ENCODE results near the gene WDR88.
"Not testable (repeated sequence)": the region's sequence is repeated elsewhere in the genome, so short reads cannot be mapped to it uniquely, and the experiment has no call there.

WDR88 gene

GRCh38 chr19:33215438-33216197 is 83.7 kb downstream of the WDR88 start:
- Histone ChIP-seq H3K36me3 (ENCODE audit: control insufficient read depth, insufficient read depth, low read length) (no peaks in the 10 kb centered on the region), H3K27me3 (ENCODE audit: control insufficient read depth, insufficient read depth, low read length) (peaks cover 8% of the 10 kb centered on the region), H3K27ac (ENCODE audit: low read depth, low read length) (no peak overlapping the region), H3K9ac (ENCODE audit: low read length) (no peak overlapping the region), H3K4me3 (ENCODE audit: low read length) (no peak overlapping the region), H3K4me1 (ENCODE audit: control insufficient read depth, insufficient read depth, low read length) (no peaks in the 10 kb centered on the region)

- Histone ChIP-seq H3K4me1 (ENCODE audit: control insufficient read depth, insufficient read depth, low read length) (no peaks in the 10 kb centered on the region), H3K36me3 (ENCODE audit: control insufficient read depth, insufficient read depth, low read length) (no peaks in the 10 kb centered on the region), H3K9ac (ENCODE audit: low read length) (no peak overlapping the region), H3K27ac (ENCODE audit: low read depth, low read length) (no peak overlapping the region), H3K4me3 (ENCODE audit: low read length) (no peak overlapping the region), H3K27me3 (ENCODE audit: control insufficient read depth, insufficient read depth, low read length) (peaks cover 8% of the 10 kb centered on the region)
These were observed 84.4 kb downstream of the WDR88 start for GRCh38 chr19:33216198-33216830.

GRCh38 chr19:33217881-33218280 is 86.0 kb downstream of the WDR88 start:
- no peaks in the 10 kb centered on the region for H3K4me1 ChIP-seq (ENCODE audit: control insufficient read depth, insufficient read depth, low read length)
- no peak overlapping the region for H3K4me3 ChIP-seq (ENCODE audit: low read length)
- H3K9ac ChIP-seq (ENCODE audit: low read length) = no peak overlapping the region
- no peak overlapping the region for H3K27ac ChIP-seq (ENCODE audit: low read depth, low read length)
- peaks cover 8% of the 10 kb centered on the region for H3K27me3 ChIP-seq (ENCODE audit: control insufficient read depth, insufficient read depth, low read length)
- no peaks in the 10 kb centered on the region for H3K36me3 ChIP-seq (ENCODE audit: control insufficient read depth, insufficient read depth, low read length)

GRCh38 chr19:33219261-33219815 is 87.4 kb downstream of the WDR88 start:
- H3K36me3 ChIP-seq (ENCODE audit: control insufficient read depth, insufficient read depth, low read length) = no peaks in the 10 kb centered on the region
- H3K4me1 ChIP-seq (ENCODE audit: control insufficient read depth, insufficient read depth, low read length) = no peaks in the 10 kb centered on the region
- no peak overlapping the region for H3K4me3 ChIP-seq (ENCODE audit: low read length)
- no peak overlapping the region for H3K27ac ChIP-seq (ENCODE audit: low read depth, low read length)
- H3K9ac ChIP-seq (ENCODE audit: low read length) = no peak overlapping the region
- H3K27me3 ChIP-seq (ENCODE audit: control insufficient read depth, insufficient read depth, low read length) = peaks cover 15% of the 10 kb centered on the region

- Histone ChIP-seq H3K27ac (ENCODE audit: low read depth, low read length) (no peak overlapping the region), H3K4me3 (ENCODE audit: low read length) (no peak overlapping the region), H3K36me3 (ENCODE audit: control insufficient read depth, insufficient read depth, low read length) (no peaks in the 10 kb centered on the region), H3K4me1 (ENCODE audit: control insufficient read depth, insufficient read depth, low read length) (no peaks in the 10 kb centered on the region), H3K27me3 (ENCODE audit: control insufficient read depth, insufficient read depth, low read length) (peaks cover 23% of the 10 kb centered on the region), H3K9ac (ENCODE audit: low read length) (no peak overlapping the region)
These were observed 88.2 kb downstream of the WDR88 start for GRCh38 chr19:33220115-33220514.

- H3K27me3 ChIP-seq (ENCODE audit: control insufficient read depth, insufficient read depth, low read length) = peaks cover 27% of the 10 kb centered on the region
These were observed 88.8 kb downstream of the WDR88 start for GRCh38 chr19:33220735-33221134.

GRCh38 chr19:33221638-33222037 is 89.7 kb downstream of the WDR88 start:
- Histone ChIP-seq H3K36me3 (ENCODE audit: control insufficient read depth, insufficient read depth, low read length) (no peaks in the 10 kb centered on the region), H3K4me1 (ENCODE audit: control insufficient read depth, insufficient read depth, low read length) (no peaks in the 10 kb centered on the region), H3K27ac (ENCODE audit: low read depth, low read length) (no peak overlapping the region), H3K4me3 (ENCODE audit: low read length) (no peak overlapping the region), H3K9ac (ENCODE audit: low read length) (no peak overlapping the region), H3K27me3 (ENCODE audit: control insufficient read depth, insufficient read depth, low read length) (peaks cover 35% of the 10 kb centered on the region)

More at GRCh38 chr19:33220735-33221134, 88.8 kb downstream of the WDR88 start:
- no peaks in the 10 kb centered on the region for H3K36me3 ChIP-seq (ENCODE audit: control insufficient read depth, insufficient read depth, low read length)
- H3K4me3 ChIP-seq (ENCODE audit: low read length) = no peak overlapping the region
- H3K27ac ChIP-seq (ENCODE audit: low read depth, low read length) = no peak overlapping the region
- no peaks in the 10 kb centered on the region for H3K4me1 ChIP-seq (ENCODE audit: control insufficient read depth, insufficient read depth, low read length)
- no peak overlapping the region for H3K9ac ChIP-seq (ENCODE audit: low read length)

GRCh38 chr19:33222255-33222654 is 90.3 kb downstream of the WDR88 start:
- H3K4me3 ChIP-seq (ENCODE audit: low read length); H3K27ac ChIP-seq (ENCODE audit: low read depth, low read length); H3K4me1 ChIP-seq (ENCODE audit: control insufficient read depth, insufficient read depth, low read length); H3K36me3 ChIP-seq (ENCODE audit: control insufficient read depth, insufficient read depth, low read length); H3K9ac ChIP-seq (ENCODE audit: low read length): not testable (repeated sequence)
- H3K27me3 ChIP-seq (ENCODE audit: control insufficient read depth, insufficient read depth, low read length) = peaks cover 35% of the 10 kb centered on the region

GRCh38 chr19:33224694-33225457 is 93.0 kb downstream of the WDR88 start:
- Histone ChIP-seq H3K36me3 (ENCODE audit: control insufficient read depth, insufficient read depth, low read length) (no peaks in the 10 kb centered on the region), H3K4me1 (ENCODE audit: control insufficient read depth, insufficient read depth, low read length) (no peaks in the 10 kb centered on the region), H3K27me3 (ENCODE audit: control insufficient read depth, insufficient read depth, low read length) (peaks cover 34% of the 10 kb centered on the region), H3K9ac (ENCODE audit: low read length) (no peak overlapping the region), H3K27ac (ENCODE audit: low read depth, low read length) (no peak overlapping the region), H3K4me3 (ENCODE audit: low read length) (no peak overlapping the region)

All from rectal smooth muscle tissue (tissue), 1 donor.